A549 (cell line): ENCODE results near the gene TTPAL. TPM values are rescaled to one million over a fixed set of nuclear protein-coding genes. Genes with fewer than 3 reads are reported as not detected.

Experiments used
- ATAC-seq, 2 experiments: fragments of 200-7000 bp in 1 of 2; fragments of >200 bp in 1 of 2; cut with Nextera tagmentation in 1 of 2; cut with Tn5 transposase in 1 of 2; 3 replicates each; pipeline versions ENCODE4 v1.8.0 to v1.9.1; 2018 to 2020; ENCODE audit warnings: mild to moderate bottlenecking in 1 of 2, moderate library complexity in 1 of 2
- CTCF ChIA-PET: fragments of 300-600 bp; sonication (Branson Sonifier 250); formaldehyde crosslinking; extraction: SDS; loops from one replicate; lab custom pipeline; 2021; ENCODE audit warnings: antibody characterized with exemption, inconsistent platforms; lab: Yijun Ruan, JAX
- POLR2A ChIA-PET: fragments of 350-600 bp; formaldehyde crosslinking; extraction: SDS; loops from one replicate; lab custom pipeline; 2021; ENCODE audit warnings: antibody characterized with exemption, inconsistent platforms; lab: Yijun Ruan, JAX
- DNase-seq, 2 experiments: peaks; one replicate each; pipeline versions ENCODE4 v3.0.0 to v3.0.0-alpha.2; 2011 to 2016; ENCODE audit warnings: low read depth in 1 of 2, low spot score in 1 of 2
- FAIRE-seq: peaks from 2 replicates; lab custom pipeline; 2011; peaks lifted over from hg19 to GRCh38; lab: Jason Lieb, UNC
- H3K27ac ChIP-seq, 2 experiments: fragments of >200 bp; sonication (Bioruptor Twin); formaldehyde crosslinking; 3 replicates each; pipeline ENCODE4 v1.5.1; 2016 to 2017
- H3K4me1 ChIP-seq: fragments of >200 bp; sonication (Bioruptor Twin); formaldehyde crosslinking; 3 replicates; pipeline ENCODE4 v1.6.1; 2016
- H3K4me2 ChIP-seq: fragments of >200 bp; sonication (Bioruptor Twin); formaldehyde crosslinking; 3 replicates; pipeline ENCODE4 v1.6.1; 2016
- H3K4me3 ChIP-seq: fragments of >200 bp; sonication (Bioruptor Twin); formaldehyde crosslinking; 3 replicates; pipeline ENCODE4 v1.5.1; 2016
- H3K9me3 ChIP-seq: fragments of >200 bp; sonication (Bioruptor Twin); formaldehyde crosslinking; 3 replicates; pipeline ENCODE4 v1.6.1; 2016
- BCL3 ChIP-seq: fragments of >200 bp; sonication (Bioruptor Twin); formaldehyde crosslinking; IDR thresholded peaks from 3 replicates; pipeline ENCODE4 v1.6.1; 2016
- CBX8 ChIP-seq: fragments of 200-600 bp; sonication (generic); IDR thresholded peaks from 2 replicates; pipeline ENCODE4 v1.6.1; 2016
- HOXB13 ChIP-seq: fragments of 250-450 bp; sonication (Bioruptor Pico); IDR thresholded peaks from 2 replicates; pipeline ENCODE4 v1.5.0; 2020; ENCODE audit warnings: low read depth, mild to moderate bottlenecking, moderate library complexity
- JUN ChIP-seq, 2 experiments: fragments of >200 bp; sonication (Bioruptor Twin); formaldehyde crosslinking; IDR thresholded peaks; 2 replicates in 1 of 2; 3 replicates in 1 of 2; pipeline ENCODE4 v1.6.1; 2016 to 2017
- KDM1A ChIP-seq: fragments of 200-600 bp; sonication (generic); IDR thresholded peaks from 2 replicates; pipeline ENCODE4 v1.6.1; 2016; ENCODE audit warnings: low read depth, mild to moderate bottlenecking
- KDM5A ChIP-seq: fragments of 200-600 bp; sonication (generic); IDR thresholded peaks from 2 replicates; pipeline ENCODE4 v1.6.1; 2016; ENCODE audit warnings: antibody characterized with exemption, mild to moderate bottlenecking
- TP53 ChIP-seq: fragments of 250-450 bp; sonication (Bioruptor Pico); IDR thresholded peaks from 2 replicates; pipeline ENCODE4 v1.5.0; 2021; ENCODE audit warnings: mild to moderate bottlenecking, moderate library complexity
- ZNF302 ChIP-seq: fragments of 250-450 bp; sonication (Bioruptor Pico); IDR thresholded peaks from 2 replicates; pipeline ENCODE4 v1.9.0; 2021; ENCODE audit warnings: inconsistent platforms, mild to moderate bottlenecking, moderate library complexity
- WGBS: methylation state at CpG from one replicate; pipeline ENCODE4 v1.1.6; 2017; ENCODE audit errors: missing lambda C conversion rate; 5-methylcytosine and 5-hydroxymethylcytosine counted together
- polyA plus RNA-seq, 4 experiments: library from polyadenylated mRNA; depleted of rRNA in 3 of 4; stranded (reverse); fragments of >200 nt; fragmentation: RNase III in 1 of 4; extraction: RNeasy Plus Mini Kit Qiagen cat#74134 plus additional on column Dnase treatment in 1 of 4; gene quantifications; 2 replicates in 3 of 4; 3 replicates in 1 of 4; pipeline ENCODE4 v1.2.3, GENCODE V29; 2011 to 2017
- small RNA-seq, 6 experiments: library from RNA; depleted of rRNA; stranded (forward); fragments of <200 nt; gene quantifications; one replicate each; pipeline ENCODE3, GENCODE V24; 2012
- TF ChIP-seq, protein P1 (sequence below): IDR thresholded peaks from 2 replicates; pipeline ENCODE4 v1.6.1; 2012
- TF ChIP-seq, protein P2 (sequence below): IDR thresholded peaks from 2 replicates; pipeline ENCODE4 v1.6.1; 2012; ENCODE audit warnings: low read depth, borderline replicate concordance

The TTPAL gene
- polyA plus RNA-seq, 2 of the 4 experiments (the other 2 are of a cell fraction): 9.1 to 9.2 TPM

DNA sequence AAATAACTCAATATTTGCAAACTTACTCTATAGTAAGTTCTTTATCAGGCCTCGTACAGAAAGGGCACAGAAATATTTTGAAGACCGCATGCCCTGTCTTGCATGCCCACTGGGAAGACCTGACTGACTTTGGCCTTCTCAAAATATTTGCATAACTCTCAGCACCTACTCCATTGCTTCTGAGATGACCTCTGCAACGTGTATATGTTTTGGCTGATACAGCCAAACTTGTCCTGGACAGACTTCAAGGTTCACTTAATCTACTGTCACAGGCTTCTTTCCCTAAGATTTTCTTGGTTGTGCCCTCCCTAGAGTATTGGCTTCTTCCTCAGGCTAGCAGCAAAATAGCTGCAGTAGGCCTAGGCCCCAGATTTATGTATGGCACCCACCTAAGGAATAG is 67.7 kb downstream of the TTPAL start:
- CTCF ChIA-PET: interaction anchor here (0.8 kb wide), 1 partner anchor 43 kb away, joined by 3 read pairs; no protein-coding TSS in a partner anchor
- FAIRE-seq: no peak

More for the DNA sequence above, 67.7 kb downstream of the TTPAL start:
- WGBS: 76% methylated on average over 3 of the region's 3 CpGs
- H3K9me3 ChIP-seq: no peaks in the 10 kb centered on the region
- POLR2A ChIA-PET: no interaction called here
- TF ChIP-seq CBX8 (no peak), KDM1A (no peak), HOXB13 (CRISPR knock-in tag) (no peak), BCL3 (no peak), TP53 (no peak), ZNF302 (CRISPR knock-in tag) (no peak), JUN (IDR thresholded peaks at IDR 0.05) (no peak), KDM5A (no peak)
- TF ChIP-seq, protein P1, sequence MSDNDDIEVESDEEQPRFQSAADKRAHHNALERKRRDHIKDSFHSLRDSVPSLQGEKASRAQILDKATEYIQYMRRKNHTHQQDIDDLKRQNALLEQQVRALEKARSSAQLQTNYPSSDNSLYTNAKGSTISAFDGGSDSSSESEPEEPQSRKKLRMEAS: no peak
- TF ChIP-seq, protein P2, sequence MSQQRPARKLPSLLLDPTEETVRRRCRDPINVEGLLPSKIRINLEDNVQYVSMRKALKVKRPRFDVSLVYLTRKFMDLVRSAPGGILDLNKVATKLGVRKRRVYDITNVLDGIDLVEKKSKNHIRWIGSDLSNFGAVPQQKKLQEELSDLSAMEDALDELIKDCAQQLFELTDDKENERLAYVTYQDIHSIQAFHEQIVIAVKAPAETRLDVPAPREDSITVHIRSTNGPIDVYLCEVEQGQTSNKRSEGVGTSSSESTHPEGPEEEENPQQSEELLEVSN: no peak
- ATAC-seq (no peak), DNase-seq (no peak)
- no peak overlapping the region for H3K4me3 ChIP-seq
- peaks cover 4% of the 10 kb centered on the region for H3K4me1 ChIP-seq
- no peak overlapping the region for H3K4me2 ChIP-seq
- H3K27ac ChIP-seq: no peak overlapping the region

Small RNAs within 50 kb of the gene (small RNA-seq; reads per million reads assigned to genes)
- 0 to 1.7 (median 0.10) reads per million in 6 experiments for gene RPL37AP1

Other genes starting within 250 kb of the TTPAL start
- 0.06 and 0.16 TPM in 2 replicates for gene GDAP1L1, start 228.6 kb upstream of the TTPAL start, polyA plus RNA-seq (2011; rRNA removed)
- 0.13 TPM in 1 of 3 replicates, not detected in the others for gene GDAP1L1, start 228.6 kb upstream of the TTPAL start, polyA plus RNA-seq (2017; fragmentation: RNase III; extraction: RNeasy Plus Mini Kit Qiagen cat#74134 plus additional on column Dnase treatment)
- 13.1 and 15.2 TPM in 2 replicates for gene FITM2, start 164.7 kb upstream of the TTPAL start, polyA plus RNA-seq (2011; rRNA removed)
- 12.1 to 16.0 TPM (median 15.4 TPM) in 3 replicates for gene FITM2, start 164.7 kb upstream of the TTPAL start, polyA plus RNA-seq (2017; fragmentation: RNase III; extraction: RNeasy Plus Mini Kit Qiagen cat#74134 plus additional on column Dnase treatment)
- gene R3HDML, start 138.8 kb upstream of the TTPAL start, polyA plus RNA-seq (2011; rRNA removed): 1.2 and 1.3 TPM in 2 replicates
- gene R3HDML, start 138.8 kb upstream of the TTPAL start, polyA plus RNA-seq (2017; fragmentation: RNase III; extraction: RNeasy Plus Mini Kit Qiagen cat#74134 plus additional on column Dnase treatment): 0.37 to 1.0 TPM (median 0.96 TPM) in 3 replicates
- gene HNF4A, start 120.2 kb upstream of the TTPAL start, polyA plus RNA-seq (2011; rRNA removed): 20.0 and 23.0 TPM in 2 replicates
- 17.5 to 26.2 TPM (median 25.9 TPM) in 3 replicates for gene HNF4A, start 120.2 kb upstream of the TTPAL start, polyA plus RNA-seq (2017; fragmentation: RNase III; extraction: RNeasy Plus Mini Kit Qiagen cat#74134 plus additional on column Dnase treatment)
- 159 and 173 TPM in 2 replicates for gene SERINC3, start 46.2 kb downstream of the TTPAL start, polyA plus RNA-seq (2011; rRNA removed)
- gene SERINC3, start 46.2 kb downstream of the TTPAL start, polyA plus RNA-seq (2017; fragmentation: RNase III; extraction: RNeasy Plus Mini Kit Qiagen cat#74134 plus additional on column Dnase treatment): 57.4 to 65.0 TPM (median 62.9 TPM) in 3 replicates
- gene PKIG, start 106.7 kb downstream of the TTPAL start, polyA plus RNA-seq (2011; rRNA removed): 27.0 and 31.1 TPM in 2 replicates
- 22.6 to 24.1 TPM (median 24.0 TPM) in 3 replicates for gene PKIG, start 106.7 kb downstream of the TTPAL start, polyA plus RNA-seq (2017; fragmentation: RNase III; extraction: RNeasy Plus Mini Kit Qiagen cat#74134 plus additional on column Dnase treatment)
- gene ADA, start 175.8 kb downstream of the TTPAL start, polyA plus RNA-seq (2011; rRNA removed): 46.7 and 48.1 TPM in 2 replicates
- 34.5 to 37.5 TPM (median 36.9 TPM) in 3 replicates for gene ADA, start 175.8 kb downstream of the TTPAL start, polyA plus RNA-seq (2017; fragmentation: RNase III; extraction: RNeasy Plus Mini Kit Qiagen cat#74134 plus additional on column Dnase treatment)
- 9.9 and 10.1 TPM in 2 replicates for gene CCN5, start 239.5 kb downstream of the TTPAL start, polyA plus RNA-seq (2011; rRNA removed)
- 11.1 to 13.9 TPM (median 12.3 TPM) in 3 replicates for gene CCN5, start 239.5 kb downstream of the TTPAL start, polyA plus RNA-seq (2017; fragmentation: RNase III; extraction: RNeasy Plus Mini Kit Qiagen cat#74134 plus additional on column Dnase treatment)